ENCODE data around the gene ZDHHC8. TPM values are rescaled to one million over a fixed set of nuclear protein-coding genes. Genes with fewer than 3 reads are reported as not detected.

The ZDHHC8 gene
- polyA plus RNA-seq, 1 donor (not counting 4 experiments of a cell fraction or from before 2014, with no cell fraction given): 16.0 TPM

GRCh38 chr22:20113551-20114310 is 17.9 kb upstream of the ZDHHC8 start:
- peaks cover 12% of the 10 kb centered on the region for H3K4me1 ChIP-seq (ENCODE audit: control insufficient read depth, extremely low read depth, insufficient read depth, low read length)
- DNase-seq (ENCODE audit: low read depth, low spot score) (no peak), FAIRE-seq (no peak)
- H3K4me3 ChIP-seq (ENCODE audit: control insufficient read depth in 2 of 3, extremely low read depth in 1 of 3, insufficient read depth in 2 of 3, low read depth in 1 of 3, low read length in 3 of 3): no peak overlapping the region
- H3K27me3 ChIP-seq (ENCODE audit: control insufficient read depth, extremely low read depth, insufficient read depth, low read length): no peaks in the 10 kb centered on the region
- no peaks in the 10 kb centered on the region for H3K9me3 ChIP-seq (ENCODE audit: control insufficient read depth, low read depth, low read length)
- no peaks in the 10 kb centered on the region for H4K20me1 ChIP-seq (ENCODE audit: control insufficient read depth, extremely low read depth, insufficient read depth, low read length)
- H3K27ac ChIP-seq (ENCODE audit: control insufficient read depth, insufficient read depth, low read length): no peak overlapping the region
- no peak overlapping the region for H2AFZ ChIP-seq (ENCODE audit: control insufficient read depth, low read length)
- H3K36me3 ChIP-seq (ENCODE audit: control insufficient read depth in 2 of 2, extremely low read depth in 1 of 2, insufficient read depth in 2 of 2, low read length in 2 of 2): peaks cover 32 to 36% of the 10 kb centered on the region in 2 experiments
- peaks cover 45% of the 10 kb centered on the region for H3K79me2 ChIP-seq (ENCODE audit: control insufficient read depth, insufficient read depth, low read length)
- H3K9me1 ChIP-seq (ENCODE audit: control insufficient read depth, extremely low read depth, insufficient read depth, low read length): no peaks in the 10 kb centered on the region
- dilution Hi-C loops (cut with MboI; ENCODE audit: extremely low pct_ligation_motif_present, low sequenced_read_pairs): no loop called here
- H3K9ac ChIP-seq (ENCODE audit: control insufficient read depth, extremely low read depth, insufficient read depth, low read length): no peak overlapping the region
- TF ChIP-seq CTCF (optimal IDR thresholded peaks at IDR 0.05 in 1 of 3, IDR thresholded peaks at IDR 0.05 in 1 of 3, conservative IDR thresholded peaks at IDR 0.05 in 1 of 3; ENCODE audit: extremely low read depth in 1 of 3, insufficient read depth in 2 of 3, low read length in 3 of 3): no peak
- TF ChIP-seq EZH2 (IDR thresholded peaks at IDR 0.05; ENCODE audit: low read length): no peak
- no peak overlapping the region for H3K4me2 ChIP-seq (ENCODE audit: control insufficient read depth, extremely low read depth, insufficient read depth, low read depth, low read length)

- H3K27me3 ChIP-seq (ENCODE audit: control insufficient read depth, extremely low read depth, insufficient read depth, low read length): no peaks in the 10 kb centered on the region
- no peaks in the 10 kb centered on the region for H4K20me1 ChIP-seq (ENCODE audit: control insufficient read depth, extremely low read depth, insufficient read depth, low read length)
- no peak overlapping the region for H2AFZ ChIP-seq (ENCODE audit: control insufficient read depth, low read length)
- FAIRE-seq: no peak
- H3K9me3 ChIP-seq (ENCODE audit: control insufficient read depth, low read depth, low read length): no peaks in the 10 kb centered on the region
- H3K4me2 ChIP-seq (ENCODE audit: control insufficient read depth, extremely low read depth, insufficient read depth, low read depth, low read length): no peak overlapping the region
- H3K4me3 ChIP-seq (ENCODE audit: control insufficient read depth in 2 of 3, extremely low read depth in 1 of 3, insufficient read depth in 2 of 3, low read depth in 1 of 3, low read length in 3 of 3): no peak overlapping the region
- TF ChIP-seq EZH2 (IDR thresholded peaks at IDR 0.05; ENCODE audit: low read length) (no peak), CTCF (optimal IDR thresholded peaks at IDR 0.05 in 1 of 3, IDR thresholded peaks at IDR 0.05 in 1 of 3, conservative IDR thresholded peaks at IDR 0.05 in 1 of 3; ENCODE audit: extremely low read depth in 1 of 3, insufficient read depth in 2 of 3, low read length in 3 of 3) (no peak)
- H3K79me2 ChIP-seq (ENCODE audit: control insufficient read depth, insufficient read depth, low read length): peaks cover 55% of the 10 kb centered on the region
- H3K27ac ChIP-seq (ENCODE audit: control insufficient read depth, insufficient read depth, low read length): no peak overlapping the region
- no peaks in the 10 kb centered on the region for H3K9me1 ChIP-seq (ENCODE audit: control insufficient read depth, extremely low read depth, insufficient read depth, low read length)
- peaks cover 29 to 39% of the 10 kb centered on the region in 2 experiments for H3K36me3 ChIP-seq (ENCODE audit: control insufficient read depth in 2 of 2, extremely low read depth in 1 of 2, insufficient read depth in 2 of 2, low read length in 2 of 2)
- dilution Hi-C loops (cut with MboI; ENCODE audit: extremely low pct_ligation_motif_present, low sequenced_read_pairs): no loop called here
- no peak for DNase-seq (ENCODE audit: low read depth, low spot score)
- no peak overlapping the region for H3K9ac ChIP-seq (ENCODE audit: control insufficient read depth, extremely low read depth, insufficient read depth, low read length)
- peaks cover 16% of the 10 kb centered on the region for H3K4me1 ChIP-seq (ENCODE audit: control insufficient read depth, extremely low read depth, insufficient read depth, low read length)
Observed at GRCh38 chr22:20114506-20115475, 16.8 kb upstream of the ZDHHC8 start.
